Pancreas (tissue), 8 donors: ENCODE results near the gene KRTAP13-1. TPM values are rescaled to one million over a fixed set of nuclear protein-coding genes. Genes with fewer than 3 reads are reported as not detected.

Experiments used
- microRNA-seq, 2 donors: library from miRNA; unstranded; fragments of <30 nt; microRNA quantifications; one replicate each; pipeline versions ENCODE4 to v1.1.0, GENCODE V29; 2019 to 2020
- polyA plus RNA-seq, 2 donors: library from polyadenylated mRNA; stranded (reverse); fragments of 200-250 nt; gene quantifications; one replicate each; pipeline ENCODE4 v1.2.3, GENCODE V29; 2013
- total RNA-seq, 6 donors: library from RNA; stranded (reverse); fragmentation: NEBNext Ultra II Directional in 4 of 6; extraction: Animal tissue kit (Norgen Biotek cat#: 25700) in 4 of 6; gene quantifications; one replicate each; pipeline versions ENCODE4 v1.2.1 to v1.2.4, GENCODE V29; 2021 to 2023
- donor health status: healthy with polysubstance abuse.
- donor health status: DM: no; HTN: no; CAD: no; lungs with moderate emphysema.
- donor health status: DM: no; HTN: no; CAD: no.
- donor health status: Bipolar disorder and iron deficiency.
- donor health status: DM: yes; HTN: yes; CAD: no.
- donor health status: DM: no; HTN: no; CAD: no.
- donor health status: DM: no; HTN: no; CAD: no.
- donor health status: DM: yes; HTN: yes; CAD: no.

KRTAP13-1 gene
- total and polyA plus RNA-seq, 8 donors, result not detected

Small RNA genes within 50 kb of the gene (microRNA-seq; reads per million reads assigned to microRNA genes)
- 0 reads per million in 2 donors for gene MIR4327

Other genes with a start within 250 kb of the KRTAP13-1 start
- gene CLDN17, start 229.2 kb upstream of the KRTAP13-1 start, total RNA-seq, result not detected
- not detected for gene CLDN17, start 229.2 kb upstream of the KRTAP13-1 start, polyA plus RNA-seq
- under 1 TPM in 3 of 6 donors, not detected in 3; 0.09 to 0.22 (median 0.13) TPM for gene CLDN8, start 179.9 kb upstream of the KRTAP13-1 start, total RNA-seq
- gene CLDN8, start 179.9 kb upstream of the KRTAP13-1 start, polyA plus RNA-seq, result under 1 TPM in 1 of 2 donors, not detected in 1; 0.09 TPM
- not detected for gene KRTAP24-1, start 113.1 kb upstream of the KRTAP13-1 start, total RNA-seq
- not detected for gene KRTAP24-1, start 113.1 kb upstream of the KRTAP13-1 start, polyA plus RNA-seq
- gene KRTAP25-1, start 106.5 kb upstream of the KRTAP13-1 start, total RNA-seq, result not detected
- not detected for gene KRTAP25-1, start 106.5 kb upstream of the KRTAP13-1 start, polyA plus RNA-seq
- not detected for gene KRTAP26-1, start 75.7 kb upstream of the KRTAP13-1 start, total RNA-seq
- not detected for gene KRTAP26-1, start 75.7 kb upstream of the KRTAP13-1 start, polyA plus RNA-seq
- gene KRTAP27-1, start 58.3 kb upstream of the KRTAP13-1 start, total RNA-seq, result not detected
- gene KRTAP27-1, start 58.3 kb upstream of the KRTAP13-1 start, polyA plus RNA-seq, result not detected
- gene KRTAP23-1, start 47.4 kb upstream of the KRTAP13-1 start, total RNA-seq, result not detected
- not detected for gene KRTAP23-1, start 47.4 kb upstream of the KRTAP13-1 start, polyA plus RNA-seq
- gene KRTAP13-2, start 23.8 kb upstream of the KRTAP13-1 start, total RNA-seq, result not detected
- not detected for gene KRTAP13-2, start 23.8 kb upstream of the KRTAP13-1 start, polyA plus RNA-seq
- not detected for gene KRTAP13-3, start 29.9 kb downstream of the KRTAP13-1 start, total RNA-seq
- not detected for gene KRTAP13-3, start 29.9 kb downstream of the KRTAP13-1 start, polyA plus RNA-seq
- gene KRTAP13-4, start 34.2 kb downstream of the KRTAP13-1 start, total RNA-seq, result not detected
- not detected for gene KRTAP13-4, start 34.2 kb downstream of the KRTAP13-1 start, polyA plus RNA-seq
- not detected for gene KRTAP15-1, start 44.2 kb downstream of the KRTAP13-1 start, total RNA-seq
- gene KRTAP15-1, start 44.2 kb downstream of the KRTAP13-1 start, polyA plus RNA-seq, result not detected
- not detected for gene KRTAP19-1, start 84.3 kb downstream of the KRTAP13-1 start, total RNA-seq
- not detected for gene KRTAP19-1, start 84.3 kb downstream of the KRTAP13-1 start, polyA plus RNA-seq
- not detected for gene KRTAP19-2, start 91.4 kb downstream of the KRTAP13-1 start, total RNA-seq
- not detected for gene KRTAP19-2, start 91.4 kb downstream of the KRTAP13-1 start, polyA plus RNA-seq
- not detected for gene KRTAP19-3, start 96.0 kb downstream of the KRTAP13-1 start, total RNA-seq
- not detected for gene KRTAP19-3, start 96.0 kb downstream of the KRTAP13-1 start, polyA plus RNA-seq
- not detected for gene KRTAP19-4, start 101.1 kb downstream of the KRTAP13-1 start, total RNA-seq
- gene KRTAP19-4, start 101.1 kb downstream of the KRTAP13-1 start, polyA plus RNA-seq, result not detected
- gene KRTAP19-5, start 106.1 kb downstream of the KRTAP13-1 start, total RNA-seq, result not detected
- not detected for gene KRTAP19-5, start 106.1 kb downstream of the KRTAP13-1 start, polyA plus RNA-seq
- gene KRTAP19-6, start 145.8 kb downstream of the KRTAP13-1 start, total RNA-seq, result not detected
- gene KRTAP19-6, start 145.8 kb downstream of the KRTAP13-1 start, polyA plus RNA-seq, result not detected
- gene KRTAP19-7, start 165.3 kb downstream of the KRTAP13-1 start, total RNA-seq, result not detected
- gene KRTAP19-7, start 165.3 kb downstream of the KRTAP13-1 start, polyA plus RNA-seq, result not detected
- gene KRTAP22-2, start 194.4 kb downstream of the KRTAP13-1 start, total RNA-seq, result not detected
- gene KRTAP22-2, start 194.4 kb downstream of the KRTAP13-1 start, polyA plus RNA-seq, result not detected
- gene KRTAP6-3, start 196.4 kb downstream of the KRTAP13-1 start, total RNA-seq, result not detected
- gene KRTAP6-3, start 196.4 kb downstream of the KRTAP13-1 start, polyA plus RNA-seq, result not detected
- gene KRTAP6-2, start 202.9 kb downstream of the KRTAP13-1 start, total RNA-seq, result not detected
- not detected for gene KRTAP6-2, start 202.9 kb downstream of the KRTAP13-1 start, polyA plus RNA-seq
- gene KRTAP22-1, start 205.1 kb downstream of the KRTAP13-1 start, total RNA-seq, result not detected
- gene KRTAP22-1, start 205.1 kb downstream of the KRTAP13-1 start, polyA plus RNA-seq, result not detected
- gene KRTAP6-1, start 217.9 kb downstream of the KRTAP13-1 start, total RNA-seq, result not detected
- not detected for gene KRTAP6-1, start 217.9 kb downstream of the KRTAP13-1 start, polyA plus RNA-seq
- not detected for gene KRTAP20-1, start 220.4 kb downstream of the KRTAP13-1 start, total RNA-seq
- gene KRTAP20-1, start 220.4 kb downstream of the KRTAP13-1 start, polyA plus RNA-seq, result not detected
- not detected for gene KRTAP20-4, start 224.6 kb downstream of the KRTAP13-1 start, total RNA-seq
- not detected for gene KRTAP20-4, start 224.6 kb downstream of the KRTAP13-1 start, polyA plus RNA-seq
- gene KRTAP20-2, start 239.2 kb downstream of the KRTAP13-1 start, total RNA-seq, result not detected
- gene KRTAP20-2, start 239.2 kb downstream of the KRTAP13-1 start, polyA plus RNA-seq, result not detected
- gene KRTAP20-3, start 246.8 kb downstream of the KRTAP13-1 start, total RNA-seq, result not detected
- not detected for gene KRTAP20-3, start 246.8 kb downstream of the KRTAP13-1 start, polyA plus RNA-seq